ENCODE results near the gene PPIP5K1.
"Not testable (repeated sequence)": the region's sequence is repeated elsewhere in the genome, so short reads cannot be mapped to it uniquely, and the experiment has no call there.

PPIP5K1 gene

GRCh38 chr15:43545426-43545825 lies 44.6 kb downstream of the PPIP5K1 start:
- DNase-seq (ENCODE audit: low read depth): no peak

DNA sequence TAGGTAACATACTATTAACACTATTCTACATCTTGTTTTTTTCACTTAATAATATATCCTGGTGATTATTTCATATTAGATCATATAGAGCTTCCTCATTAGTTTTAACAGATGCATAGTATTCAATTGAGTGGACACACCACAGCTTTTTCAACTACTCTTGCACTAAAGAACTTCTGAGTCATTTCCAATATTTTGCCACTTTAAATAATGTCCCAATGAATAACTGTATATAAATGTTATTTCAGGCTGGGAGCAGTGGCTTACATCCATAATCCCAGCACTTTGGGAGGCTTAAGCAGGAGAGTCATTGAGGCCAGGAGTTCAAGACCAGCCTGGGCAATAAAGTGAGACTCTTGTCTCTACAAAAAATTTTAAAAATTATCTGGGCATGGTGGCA lies 45.7 kb downstream of the PPIP5K1 start:
- DNase-seq (ENCODE audit: low read depth): no peak

DNA sequence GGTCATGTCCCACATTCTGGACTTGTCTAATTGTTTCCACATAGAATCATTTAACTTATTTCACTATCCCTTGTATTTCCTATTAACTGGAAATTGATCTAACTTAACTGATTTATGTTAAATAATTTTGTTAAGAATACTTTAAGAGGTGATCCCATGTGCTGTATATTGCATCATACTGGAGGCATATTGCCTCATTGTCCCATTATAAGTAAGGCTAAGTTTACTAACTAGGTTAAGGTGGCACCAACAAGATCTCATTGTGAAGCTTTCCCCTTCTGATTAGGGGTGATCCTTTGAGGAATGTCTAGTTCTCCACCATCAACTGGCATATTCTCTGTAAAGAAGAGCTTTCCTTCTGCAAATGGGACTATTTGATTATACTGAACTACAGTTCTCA lies 48.2 kb downstream of the PPIP5K1 start:
- no peak for DNase-seq (ENCODE audit: low read depth)

DNA sequence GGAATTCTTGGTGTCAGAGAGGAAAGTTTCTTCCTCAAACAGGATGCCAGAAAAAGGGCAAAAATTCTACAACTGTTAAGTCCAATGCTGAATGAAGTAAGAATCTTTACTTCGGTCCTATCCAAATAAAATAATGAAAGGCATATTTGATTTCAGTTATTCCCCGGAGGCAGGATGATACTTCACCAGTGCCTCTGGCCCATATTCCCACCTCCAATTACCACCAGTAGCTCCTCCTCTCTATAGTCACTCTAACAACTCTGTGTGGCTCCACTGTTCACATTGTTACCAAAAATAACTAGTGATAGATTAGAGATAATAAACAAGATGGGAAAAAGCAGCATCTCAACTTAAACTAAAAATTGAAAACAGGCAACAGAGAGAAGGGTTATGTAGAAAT lies 51.9 kb downstream of the PPIP5K1 start:
- no peak for DNase-seq (ENCODE audit: low read depth)

DNA sequence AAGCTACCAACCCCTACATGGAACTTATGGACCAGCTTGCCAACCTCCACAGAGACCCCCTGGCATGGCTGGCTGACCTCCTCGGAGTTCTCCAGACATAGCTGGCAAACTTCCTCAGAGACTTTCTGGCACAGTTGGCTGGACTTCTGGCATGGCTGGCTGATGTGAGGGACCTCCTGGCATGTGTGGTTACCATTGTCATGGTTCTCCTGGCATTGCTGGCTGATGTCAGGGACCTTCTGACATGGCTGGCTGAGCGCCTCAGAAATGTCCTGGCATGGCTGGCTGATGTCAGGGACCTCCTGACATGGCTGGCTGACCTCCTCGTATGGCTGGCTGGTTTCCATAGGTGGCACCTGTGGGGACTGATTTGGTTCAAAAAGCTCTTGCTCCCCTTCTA lies 55.1 kb downstream of the PPIP5K1 start:
- DNase-seq (ENCODE audit: low read depth): no peak

- DNase-seq (ENCODE audit: low read depth): not testable (repeated sequence)
Measured at GRCh38 chr15:43532826-43533225, 57.2 kb downstream of the PPIP5K1 start.

GRCh38 chr15:43531018-43531670 lies 58.9 kb downstream of the PPIP5K1 start:
- no peak for DNase-seq (ENCODE audit: low read depth)

DNA sequence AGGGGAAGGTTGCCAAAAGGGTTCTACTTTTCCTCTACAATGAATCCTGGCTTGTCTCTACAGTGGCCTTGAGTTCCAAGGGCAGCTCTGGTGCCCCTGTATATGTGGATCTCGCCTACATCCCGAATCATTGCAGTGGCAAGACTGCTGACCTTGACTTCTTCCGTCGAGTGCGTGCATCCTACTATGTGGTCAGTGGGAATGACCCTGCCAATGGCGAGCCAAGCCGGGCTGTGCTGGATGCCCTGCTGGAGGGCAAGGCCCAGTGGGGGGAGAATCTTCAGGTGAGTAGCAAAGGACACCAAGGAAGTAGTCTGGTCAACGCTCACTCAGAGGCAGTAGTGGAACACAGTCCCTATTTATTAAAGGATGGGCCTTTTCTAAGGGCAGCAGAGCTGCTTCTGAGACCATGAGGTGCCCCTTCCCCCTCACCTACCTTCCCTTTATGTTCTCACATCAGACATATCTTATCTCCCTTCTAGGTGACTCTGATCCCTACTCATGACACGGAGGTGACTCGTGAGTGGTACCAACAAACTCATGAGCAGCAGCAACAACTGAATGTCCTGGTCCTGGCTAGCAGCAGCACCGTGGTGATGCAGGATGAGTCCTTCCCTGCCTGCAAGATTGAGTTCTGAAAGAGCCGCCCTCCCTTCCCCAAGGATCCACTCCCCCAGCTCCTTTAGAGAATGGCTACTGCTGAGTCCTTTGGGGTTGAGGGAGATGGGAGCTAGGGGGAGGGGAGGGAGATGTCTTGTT lies 60.2 kb downstream of the PPIP5K1 start:
- DNase-seq (ENCODE audit: low read depth): no peak

DNA sequence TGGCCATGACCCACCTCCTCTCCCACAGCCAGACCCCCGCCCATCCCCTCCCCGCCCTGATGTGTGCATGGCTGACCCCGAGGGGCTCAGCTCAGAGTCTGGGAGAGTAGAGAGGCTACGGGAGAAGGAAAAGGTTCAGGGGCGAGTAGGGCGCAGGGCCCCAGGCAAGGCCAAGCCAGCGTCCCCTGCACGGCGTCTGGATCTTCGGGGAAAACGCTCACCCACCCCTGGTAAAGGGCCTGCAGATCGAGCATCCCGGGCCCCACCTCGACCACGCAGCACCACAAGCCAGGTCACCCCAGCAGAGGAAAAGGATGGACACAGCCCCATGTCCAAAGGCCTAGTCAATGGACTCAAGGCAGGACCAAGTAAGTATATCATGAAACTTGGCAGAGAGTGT lies 60.9 kb downstream of the PPIP5K1 start:
- DNase-seq (ENCODE audit: low read depth): no peak

DNA sequence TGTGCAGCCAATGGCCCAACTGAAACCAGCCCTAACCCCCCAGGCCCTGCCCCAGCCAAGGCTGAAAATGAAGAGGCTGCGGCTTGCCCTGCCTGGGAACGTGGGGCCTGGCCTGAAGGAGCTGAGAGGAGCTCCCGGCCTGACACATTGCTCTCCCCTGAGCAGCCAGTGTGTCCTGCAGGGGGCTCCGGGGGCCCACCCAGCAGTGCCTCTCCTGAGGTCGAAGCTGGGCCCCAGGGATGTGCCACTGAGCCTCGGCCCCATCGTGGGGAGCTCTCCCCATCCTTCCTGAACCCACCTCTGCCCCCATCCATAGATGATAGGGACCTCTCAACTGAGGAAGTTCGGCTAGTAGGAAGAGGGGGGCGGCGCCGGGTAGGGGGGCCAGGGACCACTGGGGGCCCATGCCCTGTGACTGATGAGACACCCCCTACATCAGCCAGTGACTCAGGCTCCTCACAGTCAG lies 61.4 kb downstream of the PPIP5K1 start:
- no peak for DNase-seq (ENCODE audit: low read depth)

DNA sequence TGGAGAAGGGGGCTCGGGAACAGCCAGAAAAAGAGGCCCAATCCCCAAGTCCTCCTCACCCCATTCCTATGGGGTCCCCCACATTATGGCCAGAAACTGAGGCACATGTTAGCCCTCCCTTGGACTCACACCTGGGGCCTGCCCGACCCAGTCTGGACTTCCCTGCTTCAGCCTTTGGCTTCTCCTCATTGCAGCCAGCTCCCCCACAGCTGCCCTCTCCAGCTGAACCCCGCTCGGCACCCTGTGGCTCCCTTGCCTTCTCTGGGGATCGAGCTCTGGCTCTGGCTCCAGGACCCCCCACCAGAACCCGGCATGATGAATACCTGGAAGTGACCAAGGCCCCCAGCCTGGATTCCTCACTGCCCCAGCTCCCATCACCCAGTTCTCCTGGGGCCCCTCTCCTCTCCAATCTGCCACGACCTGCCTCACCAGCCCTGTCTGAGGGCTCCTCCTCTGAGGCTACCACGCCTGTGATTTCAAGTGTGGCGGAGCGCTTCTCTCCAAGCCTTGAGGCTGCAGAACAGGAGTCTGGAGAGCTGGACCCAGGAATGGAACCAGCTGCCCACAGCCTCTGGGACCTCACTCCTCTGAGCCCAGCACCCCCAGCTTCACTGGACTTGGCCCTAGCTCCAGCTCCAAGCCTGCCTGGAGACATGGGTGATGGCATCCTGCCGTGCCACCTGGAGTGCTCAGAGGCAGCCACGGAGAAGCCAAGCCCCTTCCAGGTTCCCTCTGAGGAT lies 62.0 kb downstream of the PPIP5K1 start:
- DNase-seq (ENCODE audit: low read depth): no peak

DNA sequence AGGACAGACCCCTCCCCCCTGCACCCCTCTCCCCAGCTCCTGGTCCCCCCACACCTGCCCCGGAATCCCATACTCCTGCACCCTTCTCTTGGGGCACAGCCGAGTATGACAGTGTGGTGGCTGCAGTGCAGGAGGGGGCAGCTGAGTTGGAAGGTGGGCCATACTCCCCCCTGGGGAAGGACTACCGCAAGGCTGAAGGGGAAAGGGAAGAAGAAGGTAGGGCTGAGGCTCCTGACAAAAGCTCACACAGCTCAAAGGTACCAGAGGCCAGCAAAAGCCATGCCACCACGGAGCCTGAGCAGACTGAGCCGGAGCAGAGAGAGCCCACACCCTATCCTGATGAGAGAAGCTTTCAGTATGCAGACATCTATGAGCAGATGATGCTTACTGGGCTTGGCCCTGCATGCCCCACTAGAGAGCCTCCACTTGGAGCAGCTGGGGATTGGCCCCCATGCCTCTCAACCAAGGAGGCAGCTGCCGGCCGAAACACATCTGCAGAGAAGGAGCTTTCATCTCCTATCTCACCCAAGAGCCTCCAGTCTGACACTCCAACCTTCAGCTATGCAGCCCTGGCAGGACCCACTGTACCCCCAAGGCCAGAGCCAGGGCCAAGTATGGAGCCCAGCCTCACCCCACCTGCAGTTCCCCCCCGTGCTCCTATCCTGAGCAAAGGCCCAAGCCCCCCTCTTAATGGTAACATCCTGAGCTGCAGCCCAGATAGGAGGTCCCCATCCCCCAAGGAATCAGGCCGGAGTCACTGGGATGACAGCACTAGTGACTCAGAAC lies 62.8 kb downstream of the PPIP5K1 start:
- DNase-seq (ENCODE audit: low read depth): no peak

- DNase-seq (ENCODE audit: low read depth): no peak
Measured at GRCh38 chr15:43526261-43526930, 63.6 kb downstream of the PPIP5K1 start.

DNA sequence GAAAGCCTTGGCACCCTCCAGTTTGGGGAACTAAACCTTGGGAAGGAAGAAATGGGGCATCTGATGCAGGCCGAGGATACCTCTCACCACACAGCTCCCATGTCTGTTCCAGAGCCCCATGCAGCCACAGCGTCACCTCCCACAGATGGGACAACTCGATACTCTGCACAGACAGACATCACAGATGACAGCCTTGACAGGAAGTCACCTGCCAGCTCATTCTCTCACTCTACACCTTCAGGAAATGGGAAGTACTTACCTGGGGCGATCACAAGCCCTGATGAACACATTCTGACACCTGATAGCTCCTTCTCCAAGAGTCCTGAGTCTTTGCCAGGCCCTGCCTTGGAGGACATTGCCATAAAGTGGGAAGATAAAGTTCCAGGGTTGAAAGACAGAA lies 64.9 kb downstream of the PPIP5K1 start:
- no peak for DNase-seq (ENCODE audit: low read depth)

DNA sequence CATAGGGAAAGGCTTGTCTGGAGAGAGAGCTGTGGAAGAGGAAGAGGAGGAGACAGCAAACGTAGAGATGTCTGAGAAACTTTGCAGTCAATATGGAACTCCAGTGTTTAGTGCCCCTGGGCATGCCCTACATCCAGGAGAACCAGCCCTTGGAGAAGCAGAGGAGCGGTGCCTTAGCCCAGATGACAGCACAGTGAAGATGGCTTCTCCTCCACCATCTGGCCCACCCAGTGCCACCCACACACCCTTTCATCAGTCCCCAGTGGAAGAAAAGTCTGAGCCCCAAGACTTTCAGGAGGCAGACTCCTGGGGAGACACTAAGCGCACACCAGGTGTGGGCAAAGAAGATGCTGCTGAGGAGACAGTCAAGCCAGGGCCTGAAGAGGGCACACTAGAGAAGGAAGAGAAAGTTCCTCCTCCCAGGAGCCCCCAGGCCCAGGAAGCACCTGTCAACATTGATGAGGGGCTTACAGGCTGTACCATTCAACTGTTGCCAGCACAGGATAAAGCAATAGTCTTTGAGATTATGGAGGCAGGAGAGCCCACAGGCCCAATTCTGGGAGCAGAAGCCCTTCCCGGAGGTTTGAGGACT lies 65.7 kb downstream of the PPIP5K1 start:
- DNase-seq (ENCODE audit: low read depth): no peak

DNA sequence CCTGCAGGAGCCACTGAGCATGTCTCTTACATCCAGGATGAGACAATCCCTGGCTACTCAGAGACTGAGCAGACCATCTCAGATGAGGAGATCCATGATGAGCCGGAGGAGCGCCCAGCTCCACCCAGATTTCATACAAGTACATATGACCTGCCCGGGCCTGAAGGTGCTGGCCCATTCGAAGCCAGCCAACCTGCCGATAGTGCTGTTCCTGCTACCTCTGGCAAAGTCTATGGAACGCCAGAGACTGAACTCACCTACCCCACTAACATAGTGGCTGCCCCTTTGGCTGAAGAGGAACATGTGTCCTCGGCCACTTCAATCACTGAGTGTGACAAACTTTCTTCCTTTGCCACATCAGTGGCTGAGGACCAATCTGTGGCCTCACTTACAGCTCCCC lies 66.4 kb downstream of the PPIP5K1 start:
- no peak for DNase-seq (ENCODE audit: low read depth)

- DNase-seq (ENCODE audit: low read depth): no peak
Measured at GRCh38 chr15:43522247-43522646, 67.8 kb downstream of the PPIP5K1 start.

DNA sequence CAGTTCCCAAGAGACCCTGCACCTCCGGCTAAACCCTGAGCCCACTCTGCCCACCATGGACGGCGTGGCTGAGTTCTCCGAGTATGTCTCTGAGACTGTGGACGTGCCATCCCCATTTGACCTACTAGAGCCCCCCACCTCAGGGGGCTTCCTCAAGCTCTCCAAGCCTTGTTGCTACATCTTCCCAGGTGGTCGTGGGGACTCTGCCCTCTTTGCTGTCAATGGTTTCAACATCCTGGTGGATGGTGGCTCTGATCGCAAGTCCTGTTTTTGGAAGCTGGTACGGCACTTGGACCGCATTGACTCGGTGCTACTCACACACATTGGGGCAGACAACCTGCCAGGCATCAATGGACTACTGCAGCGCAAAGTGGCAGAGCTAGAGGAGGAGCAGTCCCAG lies 68.6 kb downstream of the PPIP5K1 start:
- no peak for DNase-seq (ENCODE audit: low read depth)

DNA sequence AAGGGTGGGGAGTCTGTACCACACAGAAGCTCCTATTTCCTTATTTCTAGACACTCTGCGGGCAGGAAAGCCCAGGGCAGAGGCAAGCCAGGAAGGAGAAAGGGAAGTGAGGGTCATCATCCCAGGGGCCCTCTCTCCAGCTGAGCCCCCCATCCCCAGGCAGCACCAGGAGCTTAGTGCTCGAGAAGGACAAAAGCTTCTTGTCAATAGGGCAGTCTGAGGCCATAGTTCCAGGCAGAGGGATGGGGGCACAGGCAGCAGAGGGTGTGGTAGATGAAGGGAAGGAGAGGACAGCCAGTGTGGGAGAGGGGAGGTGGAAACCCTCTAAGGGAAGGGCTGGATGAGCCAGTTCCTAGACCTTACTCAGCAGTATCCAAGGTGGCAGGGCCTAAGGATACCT lies 69.9 kb downstream of the PPIP5K1 start:
- DNase-seq (ENCODE audit: low read depth): no peak

DNA sequence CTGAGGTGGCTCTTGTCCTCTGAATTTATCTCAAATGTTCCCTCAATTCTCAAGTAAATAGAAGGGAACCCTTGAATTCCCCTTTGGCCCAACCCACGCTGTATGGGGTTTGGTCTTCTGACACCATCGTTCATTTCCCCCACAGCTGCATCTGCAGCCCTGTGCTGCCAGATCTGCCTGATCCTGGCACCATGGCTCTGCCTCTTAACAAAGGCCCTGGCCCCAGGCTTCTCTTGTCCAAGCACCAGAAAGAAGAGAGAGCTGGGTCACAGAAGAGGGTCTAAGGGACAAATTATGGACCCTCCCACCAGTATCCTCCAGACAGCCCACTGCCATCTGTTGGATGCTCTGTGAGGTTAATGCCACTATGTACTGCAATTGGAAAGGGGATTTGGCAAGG lies 70.8 kb downstream of the PPIP5K1 start:
- DNase-seq (ENCODE audit: low read depth): no peak

- no peak for DNase-seq (ENCODE audit: low read depth)
Measured at GRCh38 chr15:43518197-43518761, 71.7 kb downstream of the PPIP5K1 start.

All from stimulated activated CD8-positive, alpha-beta memory T cell treated with anti-CD3 and anti-CD28 coated beads, Interleukin-7, amount 100 ng/mL, for 24 hours (primary cell).